ENCODE measurements around the gene CSRP1. TPM values are rescaled to one million over a fixed set of nuclear protein-coding genes. Genes with fewer than 3 reads are reported as not detected.

Gene CSRP1
- polyA plus RNA-seq, 2 of the 4 experiments (the other 2 are of a cell fraction) = 277 to 655 TPM

DNA sequence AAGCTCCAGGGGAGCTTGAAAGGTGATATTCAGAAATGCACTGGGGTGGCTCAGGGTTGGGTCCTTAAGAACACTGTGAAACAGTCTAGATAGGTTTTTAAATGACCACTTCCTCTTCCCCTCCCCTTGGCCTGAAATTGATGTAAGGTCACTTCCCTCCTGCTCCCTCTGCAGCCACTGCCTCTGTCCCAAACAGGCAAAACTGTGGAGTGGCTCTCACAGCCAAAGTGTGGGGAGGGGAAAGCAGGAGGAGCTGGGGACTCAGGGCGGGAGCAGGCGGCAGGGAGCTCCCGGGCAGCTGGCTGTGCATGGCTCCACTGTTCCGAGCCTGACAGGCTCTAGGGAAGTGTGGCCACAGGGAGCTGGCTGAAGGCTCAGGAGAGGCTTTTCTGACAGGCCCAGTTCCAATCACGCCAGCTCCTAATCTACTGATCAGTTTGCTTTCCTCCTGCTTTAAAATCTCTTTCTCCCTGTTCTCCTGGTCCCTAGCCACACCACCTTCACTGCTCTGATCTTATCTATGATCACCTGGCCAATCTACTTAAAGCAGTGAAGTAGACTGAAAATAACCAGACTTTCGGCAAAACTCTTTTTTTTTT, 5.1 kb upstream of the CSRP1 start (continued):
- TF ChIP-seq, protein P1, sequence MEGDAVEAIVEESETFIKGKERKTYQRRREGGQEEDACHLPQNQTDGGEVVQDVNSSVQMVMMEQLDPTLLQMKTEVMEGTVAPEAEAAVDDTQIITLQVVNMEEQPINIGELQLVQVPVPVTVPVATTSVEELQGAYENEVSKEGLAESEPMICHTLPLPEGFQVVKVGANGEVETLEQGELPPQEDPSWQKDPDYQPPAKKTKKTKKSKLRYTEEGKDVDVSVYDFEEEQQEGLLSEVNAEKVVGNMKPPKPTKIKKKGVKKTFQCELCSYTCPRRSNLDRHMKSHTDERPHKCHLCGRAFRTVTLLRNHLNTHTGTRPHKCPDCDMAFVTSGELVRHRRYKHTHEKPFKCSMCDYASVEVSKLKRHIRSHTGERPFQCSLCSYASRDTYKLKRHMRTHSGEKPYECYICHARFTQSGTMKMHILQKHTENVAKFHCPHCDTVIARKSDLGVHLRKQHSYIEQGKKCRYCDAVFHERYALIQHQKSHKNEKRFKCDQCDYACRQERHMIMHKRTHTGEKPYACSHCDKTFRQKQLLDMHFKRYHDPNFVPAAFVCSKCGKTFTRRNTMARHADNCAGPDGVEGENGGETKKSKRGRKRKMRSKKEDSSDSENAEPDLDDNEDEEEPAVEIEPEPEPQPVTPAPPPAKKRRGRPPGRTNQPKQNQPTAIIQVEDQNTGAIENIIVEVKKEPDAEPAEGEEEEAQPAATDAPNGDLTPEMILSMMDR (IDR thresholded peaks at IDR 0.05) = no peak
- TF ChIP-seq MYC (IDR thresholded peaks at IDR 0.05; ENCODE audit: borderline replicate concordance, low read length) (no peak), RNF2 (IDR thresholded peaks at IDR 0.05; ENCODE audit: borderline replicate concordance, low read depth) (no peak), JUNB (IDR thresholded peaks at IDR 0.05) (no peak), EP300 (IDR thresholded peaks at IDR 0.05) (no peak), ZFP36 (IDR thresholded peaks at IDR 0.05; ENCODE audit: borderline replicate concordance, partially characterized antibody) (no peak), EHF (CRISPR knock-in tag; IDR thresholded peaks at IDR 0.05) (no peak)

GRCh38 chr1:201511396-201511940, 4.5 kb upstream of the CSRP1 start:
- Histone ChIP-seq H3K4me1 (peaks cover 38% of the 10 kb centered on the region), H3K4me2 (peak overlapping the region; percentile 29; the same call in 2 of the 3 replicates), H3K9me3 (no peaks in the 10 kb centered on the region), H3K27ac (peak overlapping the region; percentile 48 to 69; a peak in 4 of 6 replicates), H3K4me3 (no peak overlapping the region)
- no peak for TF ChIP-seq RAD21 (conservative IDR thresholded peaks at IDR 0.05 in 1 of 2, IDR thresholded peaks at IDR 0.05 in 1 of 2)
- no peak for ATAC-seq
- ChIA-PET POLR2A (interaction anchor here (1.9 to 2.6 kb wide), 2 partner anchors 8 to 30 kb away, joined by 11 to 32 read pairs; no protein-coding TSS in a partner anchor), CTCF (interaction anchor here (0.6 to 49.4 kb wide), 19 partner anchors 15 to 310 kb away, joined by 3 to 1452 read pairs (median 10); partner anchors contain the start of genes CSRP1 and PHLDA3)
- 83% methylated on average over 6 of the region's 6 CpGs for WGBS (ENCODE audit: missing lambda C conversion rate)
- DNase-seq (ENCODE audit: low read depth in 1 of 2, low spot score in 1 of 2) = no peak
- no peak for FAIRE-seq

GRCh38 chr1:201510734-201511133, 3.8 kb upstream of the CSRP1 start:
- CTCF ChIA-PET = interaction anchor here (1.7 to 49.4 kb wide), 5 partner anchors 16 to 77 kb away, joined by 5 to 1452 read pairs (median 94); partner anchors contain the start of gene CSRP1

More at GRCh38 chr1:201510734-201511133, 3.8 kb upstream of the CSRP1 start:
- no peak for TF ChIP-seq HDAC2 (IDR thresholded peaks at IDR 0.05)
- no peak for TF ChIP-seq JUN (IDR thresholded peaks at IDR 0.05)
- TF ChIP-seq NPAS2 (CRISPR knock-in tag; IDR thresholded peaks at IDR 0.05; ENCODE audit: borderline replicate concordance) = no peak
- TF ChIP-seq CEBPB (IDR thresholded peaks at IDR 0.05) = no peak
- no peak for TF ChIP-seq RFX5 (IDR thresholded peaks at IDR 0.05)
- TF ChIP-seq CBX8 (IDR thresholded peaks at IDR 0.05) = no peak
- no peak for TF ChIP-seq MYC (IDR thresholded peaks at IDR 0.05; ENCODE audit: borderline replicate concordance, low read length)
- no peak for TF ChIP-seq CBX2 (IDR thresholded peaks at IDR 0.05; ENCODE audit: borderline replicate concordance, low read depth)
- TF ChIP-seq, protein P2, sequence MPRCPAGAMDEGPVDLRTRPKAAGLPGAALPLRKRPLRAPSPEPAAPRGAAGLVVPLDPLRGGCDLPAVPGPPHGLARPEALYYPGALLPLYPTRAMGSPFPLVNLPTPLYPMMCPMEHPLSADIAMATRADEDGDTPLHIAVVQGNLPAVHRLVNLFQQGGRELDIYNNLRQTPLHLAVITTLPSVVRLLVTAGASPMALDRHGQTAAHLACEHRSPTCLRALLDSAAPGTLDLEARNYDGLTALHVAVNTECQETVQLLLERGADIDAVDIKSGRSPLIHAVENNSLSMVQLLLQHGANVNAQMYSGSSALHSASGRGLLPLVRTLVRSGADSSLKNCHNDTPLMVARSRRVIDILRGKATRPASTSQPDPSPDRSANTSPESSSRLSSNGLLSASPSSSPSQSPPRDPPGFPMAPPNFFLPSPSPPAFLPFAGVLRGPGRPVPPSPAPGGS (IDR thresholded peaks at IDR 0.05) = no peak
- TF ChIP-seq RNF2 (IDR thresholded peaks at IDR 0.05; ENCODE audit: borderline replicate concordance, low read depth) = no peak
- TF ChIP-seq EHMT2 (IDR thresholded peaks at IDR 0.05; ENCODE audit: low read depth) = no peak
- TF ChIP-seq ZNF302 (CRISPR knock-in tag; IDR thresholded peaks at IDR 0.05) = no peak
- TF ChIP-seq ZFP36 (IDR thresholded peaks at IDR 0.05; ENCODE audit: borderline replicate concordance, partially characterized antibody) = no peak
- TF ChIP-seq RCOR1 (IDR thresholded peaks at IDR 0.05; ENCODE audit: low read depth, low read length) = no peak
- no peak for TF ChIP-seq TFCP2L1 (CRISPR knock-in tag; IDR thresholded peaks at IDR 0.05)
- TF ChIP-seq MAFK (IDR thresholded peaks at IDR 0.05; ENCODE audit: partially characterized antibody) = no peak
- no peak for TF ChIP-seq NFE2L2 (conservative IDR thresholded peaks at IDR 0.05; ENCODE audit: low read length)
- no peak for TF ChIP-seq HOXB5 (CRISPR knock-in tag; IDR thresholded peaks at IDR 0.05)
- no peak for TF ChIP-seq ZSCAN20 (CRISPR knock-in tag; IDR thresholded peaks at IDR 0.05)
- no peak for TF ChIP-seq SREBF2 (IDR thresholded peaks at IDR 0.05)
- POLR2A ChIA-PET = no interaction called here
- 91% methylated on average over 1 of the region's 1 CpG for WGBS (ENCODE audit: missing lambda C conversion rate)
- Histone ChIP-seq H3K9me3 (no peaks in the 10 kb centered on the region), H3K4me1 (peaks cover 38% of the 10 kb centered on the region), H3K4me3 (no peak overlapping the region), H3K27ac (peak overlapping the region in 1 of 2 experiments; percentile 69; a peak in 1 of 6 replicates), H3K4me2 (no peak overlapping the region; the same call in 2 of the 3 replicates)
- DNase-seq (ENCODE audit: low read depth in 1 of 2, low spot score in 1 of 2) (no peak), ATAC-seq (no peak), FAIRE-seq (no peak)
